Body of pancreas (tissue), 4 donors: ENCODE data around the gene ACACB.

Source experiments
- POLR2A ChIP-seq, 3 donors: fragments of 450-650 bp; IDR thresholded peaks; one replicate each; pipeline ENCODE4 v1.6.1; 2016; ENCODE audit warnings: antibody characterized with exemption in 3 of 3, mild to moderate bottlenecking in 2 of 3
- TF ChIP-seq, protein P1 (sequence below), 7 experiments: fragments of 450-650 bp in 4 of 7; fragments of 200-600 bp in 3 of 7; sonication (generic) in 3 of 7; IDR thresholded peaks; one replicate each; pipeline ENCODE4 v1.5.1; 2016 to 2019; ENCODE audit warnings: antibody characterized with exemption in 7 of 7

DNA sequence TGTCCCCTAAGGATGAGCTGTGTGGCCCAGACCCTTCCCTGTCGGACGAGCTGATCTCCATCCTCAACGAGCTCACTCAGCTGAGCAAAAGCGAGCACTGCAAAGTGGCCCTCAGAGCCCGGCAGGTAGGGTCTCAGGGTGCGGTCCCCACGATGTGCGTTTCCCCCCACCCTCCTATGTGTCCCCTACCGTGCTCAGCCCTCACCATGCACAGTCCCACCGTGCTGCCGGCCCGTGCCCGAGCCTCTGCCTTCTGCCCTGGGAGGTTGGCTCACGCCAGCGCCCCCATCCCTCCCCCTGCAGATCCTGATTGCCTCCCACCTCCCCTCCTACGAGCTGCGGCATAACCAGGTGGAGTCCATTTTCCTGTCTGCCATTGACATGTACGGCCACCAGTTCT lies 106.1 kb downstream of the ACACB start:
- TF ChIP-seq, protein P1, sequence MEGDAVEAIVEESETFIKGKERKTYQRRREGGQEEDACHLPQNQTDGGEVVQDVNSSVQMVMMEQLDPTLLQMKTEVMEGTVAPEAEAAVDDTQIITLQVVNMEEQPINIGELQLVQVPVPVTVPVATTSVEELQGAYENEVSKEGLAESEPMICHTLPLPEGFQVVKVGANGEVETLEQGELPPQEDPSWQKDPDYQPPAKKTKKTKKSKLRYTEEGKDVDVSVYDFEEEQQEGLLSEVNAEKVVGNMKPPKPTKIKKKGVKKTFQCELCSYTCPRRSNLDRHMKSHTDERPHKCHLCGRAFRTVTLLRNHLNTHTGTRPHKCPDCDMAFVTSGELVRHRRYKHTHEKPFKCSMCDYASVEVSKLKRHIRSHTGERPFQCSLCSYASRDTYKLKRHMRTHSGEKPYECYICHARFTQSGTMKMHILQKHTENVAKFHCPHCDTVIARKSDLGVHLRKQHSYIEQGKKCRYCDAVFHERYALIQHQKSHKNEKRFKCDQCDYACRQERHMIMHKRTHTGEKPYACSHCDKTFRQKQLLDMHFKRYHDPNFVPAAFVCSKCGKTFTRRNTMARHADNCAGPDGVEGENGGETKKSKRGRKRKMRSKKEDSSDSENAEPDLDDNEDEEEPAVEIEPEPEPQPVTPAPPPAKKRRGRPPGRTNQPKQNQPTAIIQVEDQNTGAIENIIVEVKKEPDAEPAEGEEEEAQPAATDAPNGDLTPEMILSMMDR (IDR thresholded peaks at IDR 0.05): no peak
- no peak for TF ChIP-seq POLR2A (IDR thresholded peaks at IDR 0.05)
